K562 treated with DMSO at 1 percent for 4 hours (cell line): ENCODE results near the gene CORO7. TPM values are rescaled to one million over a fixed set of nuclear protein-coding genes. Genes with fewer than 3 reads are reported as not detected.

Experiments used
- total RNA-seq: library from RNA; unstranded; fragments of 300-600 nt; gene quantifications from 2 replicates; pipeline ENCODE4 v1.2.3, GENCODE V29; 2022; ENCODE audit not compliant: insufficient read depth

Gene CORO7
- 72.5 and 75.1 TPM in 2 replicates for total RNA-seq

DNA sequence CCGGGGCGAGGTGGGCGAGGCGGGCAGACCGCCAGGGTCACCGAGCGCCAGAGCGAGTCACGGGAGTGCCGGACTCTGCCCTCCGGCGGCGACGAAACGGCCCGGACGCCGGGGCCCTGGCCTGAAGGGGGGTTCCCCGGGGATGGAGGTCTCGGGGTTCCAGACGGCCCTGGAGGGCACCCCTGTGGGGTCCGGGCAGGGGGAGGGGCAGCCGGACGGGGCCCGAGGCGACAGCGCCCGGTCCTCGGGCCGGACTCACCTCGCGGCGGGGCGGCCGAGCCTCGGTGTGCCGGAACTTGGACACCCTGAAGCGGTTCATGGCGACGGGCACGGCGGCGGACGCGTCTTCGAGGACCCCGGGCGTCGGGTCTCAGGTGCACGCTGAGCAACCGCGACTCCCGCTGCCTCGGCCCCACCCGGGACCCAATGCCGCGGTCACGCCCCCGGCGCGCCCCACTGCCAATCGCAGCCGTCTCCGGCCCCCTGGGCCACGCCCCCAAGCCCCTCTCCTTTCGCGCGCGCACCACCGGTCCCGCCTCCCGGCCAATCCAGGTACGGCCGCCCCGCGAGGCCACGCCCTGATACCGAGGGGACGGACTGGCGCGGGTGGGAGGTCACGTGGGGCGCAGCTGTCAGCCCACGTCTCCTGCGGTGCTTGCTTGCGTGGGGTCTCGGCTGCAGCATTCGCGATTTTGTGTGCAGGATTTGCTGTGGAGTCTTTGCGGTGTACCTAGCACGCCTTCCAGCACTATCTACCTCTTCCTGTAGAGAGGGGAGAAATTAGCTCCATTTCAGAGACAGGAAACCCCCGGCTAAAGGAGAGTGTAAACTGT lies at the start of gene CORO7:
Gene CORO7 (minus strand): TSS at position 397 of the 833 bp plus-strand sequence. CDS start 78 bp downstream, at position 319.

DNA sequence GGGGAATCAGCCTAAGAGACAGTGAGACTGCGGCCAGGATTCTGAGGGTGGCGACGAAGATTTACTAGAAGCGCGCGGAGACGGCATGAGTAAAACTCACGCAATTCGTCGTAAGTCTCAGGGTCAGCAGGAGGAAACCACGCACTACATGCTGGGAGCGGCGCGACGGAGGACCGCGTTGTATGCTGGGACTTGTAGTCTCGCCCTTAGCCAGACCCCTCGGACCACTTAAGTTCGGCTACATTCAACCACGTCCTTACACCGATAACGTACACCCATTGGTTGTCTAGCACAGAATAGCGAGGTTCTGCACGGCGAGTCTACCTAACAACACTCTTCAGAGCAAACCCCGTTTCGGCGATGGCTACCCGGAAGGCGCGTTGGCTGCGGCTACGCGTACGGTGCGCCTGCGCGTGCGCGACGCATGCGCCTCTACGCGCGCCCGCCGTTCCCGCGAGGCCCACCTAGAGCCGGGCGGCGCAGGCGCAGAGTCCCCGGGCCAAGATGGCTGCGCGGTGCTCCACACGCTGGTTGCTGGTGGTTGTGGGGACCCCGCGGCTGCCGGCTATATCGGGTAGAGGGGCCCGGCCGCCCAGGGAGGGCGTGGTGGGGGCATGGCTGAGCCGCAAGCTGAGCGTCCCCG lies 9.1 kb upstream of the CORO7 start, which contains the start of gene DNAJA3:
Gene DNAJA3 (plus strand): TSS at position 491 of the 643 bp plus-strand sequence. CDS start 14 bp downstream, at position 505.

DNA sequence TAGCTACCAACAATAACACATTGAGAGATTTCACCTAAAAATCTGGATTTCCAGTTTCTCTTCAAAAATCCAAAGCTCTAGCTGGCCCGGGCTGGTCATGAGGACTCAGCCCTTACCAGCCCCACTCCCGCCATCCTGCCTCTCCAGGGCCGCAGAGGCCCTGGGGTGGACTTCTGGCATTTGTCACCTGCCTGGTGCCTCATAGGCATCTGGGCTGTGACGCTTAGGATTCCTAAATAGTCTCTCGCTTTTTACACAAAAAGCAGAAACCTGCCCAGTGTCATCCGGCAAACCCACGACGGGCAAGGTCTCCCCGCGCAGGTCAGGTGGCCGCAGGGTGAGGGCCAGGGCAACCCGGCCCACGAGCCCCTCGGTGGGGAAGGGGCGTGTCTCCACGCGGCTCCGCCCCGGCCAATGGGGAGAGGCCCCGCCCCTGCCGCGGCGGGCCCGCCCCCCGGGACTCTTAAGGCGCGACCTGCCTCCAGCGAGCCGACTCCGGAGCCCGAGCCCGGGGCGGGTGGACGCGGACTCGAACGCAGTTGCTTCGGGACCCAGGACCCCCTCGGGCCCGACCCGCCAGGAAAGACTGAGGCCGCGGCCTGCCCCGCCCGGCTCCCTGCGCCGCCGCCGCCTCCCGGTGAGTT lies 44.9 kb downstream of the CORO7 start, which contains the start of gene VASN:
Gene VASN (plus strand): TSS at position 492 of the 644 bp plus-strand sequence. CDS start 9,030 bp downstream, outside the sequence.

DNA sequence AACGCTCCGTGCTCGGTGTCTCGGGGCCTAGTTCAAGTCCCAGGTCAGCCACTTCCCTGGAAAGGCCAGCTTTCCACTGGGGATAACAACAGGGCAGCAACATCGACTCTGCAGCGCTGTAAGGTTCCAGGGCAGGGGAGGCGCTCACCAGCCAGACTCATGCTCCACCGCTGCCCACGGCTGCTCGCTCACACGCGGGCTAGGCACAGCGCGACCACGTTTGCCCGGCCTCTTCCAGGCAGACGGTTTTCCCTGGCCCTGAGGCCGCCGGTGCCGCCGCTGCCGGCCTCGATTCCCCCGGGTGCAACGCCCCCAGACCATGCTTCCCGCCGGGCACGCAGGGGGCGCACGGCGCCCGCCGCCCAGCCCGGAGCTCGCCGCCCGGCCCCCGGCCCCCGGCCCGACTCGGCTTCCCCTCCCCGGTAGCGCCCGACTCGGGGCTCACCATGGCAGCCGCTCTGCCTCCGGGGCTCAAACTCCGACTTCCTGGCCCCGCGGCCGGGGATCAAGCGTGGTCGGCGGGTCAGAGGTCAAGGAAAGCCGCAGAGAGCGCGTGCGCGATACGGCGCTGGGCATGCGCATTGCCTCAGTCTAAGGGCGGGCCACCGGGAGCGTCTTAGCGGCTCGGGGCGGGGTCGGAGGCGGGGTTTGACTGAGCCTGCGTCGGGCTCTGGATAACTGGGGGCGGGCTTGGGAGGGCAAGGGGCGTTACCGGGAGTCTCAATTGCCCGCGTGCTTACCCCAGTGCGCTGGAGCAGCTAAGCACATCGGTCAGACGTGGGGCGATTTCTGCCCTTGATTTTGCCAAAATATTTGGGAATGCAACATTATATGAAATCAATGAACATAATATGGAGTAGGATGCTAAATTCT lies 65.4 kb downstream of the CORO7 start, which contains the start of gene PAM16:
Gene PAM16 (minus strand): TSS at position 535 of the 873 bp plus-strand sequence. CDS start 87 bp downstream, at position 448.

DNA sequence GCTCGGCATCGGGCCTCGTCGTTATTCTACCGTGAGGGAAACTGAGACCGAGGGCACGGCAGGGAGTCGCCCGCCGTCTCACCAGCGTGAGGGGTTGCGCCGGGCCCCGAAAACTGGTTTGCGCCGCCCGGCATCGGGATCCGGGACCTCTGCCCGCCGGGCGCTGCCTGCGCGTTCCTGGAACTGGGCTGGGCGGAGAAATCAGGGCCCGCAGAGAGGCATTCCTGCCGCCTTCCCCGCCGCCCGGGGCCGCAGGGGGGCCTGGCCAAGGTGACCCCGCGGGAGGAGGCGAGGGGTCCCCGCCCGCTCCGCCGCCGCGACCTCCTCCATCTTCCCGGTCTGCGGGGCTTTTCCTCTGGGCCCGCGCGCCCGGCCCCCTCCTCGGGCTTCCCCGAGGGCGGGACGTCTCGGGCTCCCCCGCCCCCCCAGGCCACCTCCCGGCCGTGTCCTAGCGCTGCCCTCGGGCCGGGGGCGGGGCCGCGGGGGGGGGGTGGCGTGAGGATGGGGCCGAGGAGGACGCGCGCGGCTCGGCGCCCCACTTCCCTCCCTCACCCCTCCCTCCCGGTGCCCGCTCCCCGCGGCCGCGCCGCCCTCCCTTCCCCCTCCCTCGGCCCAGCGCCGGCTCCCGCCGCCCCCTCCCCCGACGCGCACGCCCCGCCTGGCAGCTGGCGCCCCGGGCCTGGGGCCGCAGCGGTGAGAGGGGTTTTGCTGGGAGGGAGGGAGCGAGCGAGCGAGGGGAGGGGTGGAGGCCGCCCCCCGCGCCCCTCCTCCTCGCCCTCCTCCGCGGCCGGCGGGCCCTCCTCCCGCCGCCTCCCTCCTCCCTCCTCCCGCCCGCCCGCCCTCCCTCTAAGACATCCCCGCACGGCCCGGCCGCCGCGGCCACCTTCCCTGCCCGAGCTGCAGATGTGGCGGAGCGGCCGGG lies 100.9 kb downstream of the CORO7 start, which contains the start of gene GLIS2:
Gene GLIS2 (plus strand): TSS at position 882 of the 922 bp plus-strand sequence. CDS start 16,214 bp downstream, outside the sequence.

Other genes starting within 250 kb of the CORO7 start
- not detected in 2 replicates for gene SRL, start 174.5 kb downstream of the CORO7 start, total RNA-seq
- gene TFAP4, start 143.6 kb downstream of the CORO7 start, total RNA-seq = 3.4 and 3.7 TPM in 2 replicates
- 11.9 and 15.1 TPM in 2 replicates for gene GLIS2, start 100.5 kb downstream of the CORO7 start, total RNA-seq
- 106 and 116 TPM in 2 replicates for gene PAM16, start 65.3 kb downstream of the CORO7 start, total RNA-seq
- gene VASN, start 44.7 kb downstream of the CORO7 start, total RNA-seq = 22.7 and 27.5 TPM in 2 replicates
- 55.1 and 63.4 TPM in 2 replicates for gene DNAJA3, start 9.3 kb upstream of the CORO7 start, total RNA-seq
- 61.3 and 68.3 TPM in 2 replicates for gene NMRAL1, start 58.0 kb upstream of the CORO7 start, total RNA-seq
- gene HMOX2, start 59.8 kb upstream of the CORO7 start, total RNA-seq = 53.2 and 64.3 TPM in 2 replicates
- gene CDIP1, start 122.2 kb upstream of the CORO7 start, total RNA-seq = 1.5 TPM in 1 of 2 replicates, not detected in the other
- not detected in 2 replicates for gene C16orf96, start 139.7 kb upstream of the CORO7 start, total RNA-seq
- gene UBALD1, start 198.3 kb upstream of the CORO7 start, total RNA-seq = 38.6 and 59.4 TPM in 2 replicates
- gene MGRN1, start 208.2 kb upstream of the CORO7 start, total RNA-seq = 32.3 and 32.7 TPM in 2 replicates